ENCODE data around the gene N4BP3.

The N4BP3 gene

GRCh38 chr5:178131446-178131996, 18.2 kb downstream of the N4BP3 start:
- peak overlapping the region; percentile 81 for H3K4me3 ChIP-seq (ENCODE audit: low read depth, low read length)
- in situ Hi-C loops (cut with HindIII; ENCODE audit: low sequenced_read_pairs), result no loop called here
- DNase-seq (ENCODE audit: low read depth, low spot score), result no peak
- no peak for TF ChIP-seq CTCF (IDR thresholded peaks at IDR 0.05; ENCODE audit: low read depth, low read length)

GRCh38 chr5:178136990-178137389, 23.7 kb downstream of the N4BP3 start:
- TF ChIP-seq CTCF (IDR thresholded peaks at IDR 0.05; ENCODE audit: low read depth, low read length), result no peak
- no peak for DNase-seq (ENCODE audit: low read depth, low spot score)
- in situ Hi-C loops (cut with HindIII; ENCODE audit: low sequenced_read_pairs), result no loop called here

GRCh38 chr5:178137991-178138390, 24.7 kb downstream of the N4BP3 start:
- DNase-seq (ENCODE audit: low read depth, low spot score), result no peak
- H3K4me3 ChIP-seq (ENCODE audit: low read depth, low read length), result no peak overlapping the region
- in situ Hi-C loops (cut with HindIII; ENCODE audit: low sequenced_read_pairs), result no loop called here
- no peak for TF ChIP-seq CTCF (IDR thresholded peaks at IDR 0.05; ENCODE audit: low read depth, low read length)

More at GRCh38 chr5:178136990-178137389, 23.7 kb downstream of the N4BP3 start:
- no peak overlapping the region for H3K4me3 ChIP-seq (ENCODE audit: low read depth, low read length)

- no peak for TF ChIP-seq CTCF (IDR thresholded peaks at IDR 0.05; ENCODE audit: low read depth, low read length)
- in situ Hi-C loops (cut with HindIII; ENCODE audit: low sequenced_read_pairs), result no loop called here
Observed at GRCh38 chr5:178141550-178141949, 28.2 kb downstream of the N4BP3 start.

GRCh38 chr5:178142642-178143041, 29.3 kb downstream of the N4BP3 start:
- no peak for TF ChIP-seq CTCF (IDR thresholded peaks at IDR 0.05; ENCODE audit: low read depth, low read length)
- no peak for DNase-seq (ENCODE audit: low read depth, low spot score)
- H3K4me3 ChIP-seq (ENCODE audit: low read depth, low read length), result no peak overlapping the region
- in situ Hi-C loops (cut with HindIII; ENCODE audit: low sequenced_read_pairs), result no loop called here

More at GRCh38 chr5:178141550-178141949, 28.2 kb downstream of the N4BP3 start:
- H3K4me3 ChIP-seq (ENCODE audit: low read depth, low read length), result no peak overlapping the region
- DNase-seq (ENCODE audit: low read depth, low spot score), result no peak

GRCh38 chr5:178143246-178143645, 29.9 kb downstream of the N4BP3 start:
- no peak for DNase-seq (ENCODE audit: low read depth, low spot score)
- in situ Hi-C loops (cut with HindIII; ENCODE audit: low sequenced_read_pairs), result no loop called here
- no peak overlapping the region for H3K4me3 ChIP-seq (ENCODE audit: low read depth, low read length)
- no peak for TF ChIP-seq CTCF (IDR thresholded peaks at IDR 0.05; ENCODE audit: low read depth, low read length)

Measured in astrocyte of the spinal cord (primary cell).